HG03457 (cell line): ENCODE data around the gene MVB12B.

ENCODE experiments used
- ATAC-seq: cut with Tn5 transposase; IDR thresholded peaks from one replicate; pipeline ENCODE4 v1.9.1; 2021; ENCODE audit warnings: moderate number of reproducible peaks; ENCODE audit not compliant: unreplicated experiment

MVB12B gene

DNA sequence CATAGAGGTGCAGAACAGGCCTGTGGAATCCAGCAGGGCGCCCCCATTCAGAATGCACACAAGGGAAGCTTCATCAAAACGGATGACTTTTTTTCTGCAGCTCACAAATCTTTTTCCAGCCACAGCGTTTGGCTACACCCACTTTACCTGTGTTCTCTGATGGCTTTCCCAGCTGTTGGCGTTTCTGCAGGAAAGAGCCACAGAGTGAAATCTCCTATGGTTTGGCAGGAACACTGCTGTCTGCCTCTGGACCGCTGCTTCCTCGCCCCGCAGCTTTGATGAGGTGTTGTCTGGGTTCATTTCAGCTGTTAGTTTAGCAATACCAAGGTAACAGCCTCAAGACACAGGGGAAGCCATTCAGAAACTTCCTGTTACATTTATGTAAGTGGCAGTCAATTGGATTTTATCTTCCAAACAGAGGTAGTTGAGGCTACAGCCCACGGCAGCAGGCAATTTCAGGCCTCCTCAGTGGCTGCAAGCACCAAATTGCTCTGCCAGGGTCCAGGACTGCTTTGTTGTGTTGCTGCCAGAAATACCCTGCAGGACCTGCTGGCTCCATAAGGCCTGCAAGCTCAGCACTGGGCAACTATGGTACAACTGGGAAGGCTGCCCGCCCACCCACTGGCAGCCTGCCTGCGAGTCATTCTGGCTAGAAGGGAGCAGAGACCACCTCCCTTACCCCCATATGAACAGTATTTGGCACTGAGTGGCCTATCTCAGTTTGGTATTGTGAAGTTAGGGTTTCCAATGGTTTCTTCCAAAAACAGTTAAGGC, 96.7 kb downstream of the MVB12B start:
- no peak for ATAC-seq

DNA sequence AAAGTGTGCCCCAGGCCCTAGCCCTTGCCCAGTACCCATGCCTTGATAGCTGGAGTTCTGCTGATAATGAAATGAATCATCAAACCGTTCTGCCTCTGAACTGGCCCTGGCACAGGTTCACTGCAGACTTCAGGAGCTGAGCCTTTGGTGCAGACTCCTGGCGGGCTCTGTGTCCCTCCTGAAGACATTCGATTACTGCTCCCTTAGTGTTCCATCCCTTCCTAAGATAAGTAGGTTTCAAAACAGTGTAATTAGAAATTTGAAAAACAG, 97.2 kb downstream of the MVB12B start:
- no peak for ATAC-seq

DNA sequence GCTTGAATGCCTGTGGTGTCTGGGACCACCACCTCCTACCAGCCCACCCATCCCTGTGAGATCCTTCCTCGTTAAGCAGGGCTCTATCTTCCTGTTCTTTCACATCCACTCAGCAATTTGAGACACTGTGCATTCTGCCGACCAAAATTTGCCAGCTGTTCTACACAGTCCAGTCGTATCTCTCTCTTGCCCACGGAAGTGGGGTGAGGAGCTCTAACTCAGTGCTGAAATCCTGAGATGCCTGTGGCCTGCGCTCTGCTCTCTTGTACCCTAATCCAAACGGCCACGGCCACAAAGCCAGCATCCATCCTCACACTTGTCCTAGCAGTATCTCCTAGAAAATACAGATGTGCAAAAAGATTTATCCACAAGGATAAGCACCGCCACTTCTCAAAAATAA, 97.9 kb downstream of the MVB12B start:
- ATAC-seq = no peak

DNA sequence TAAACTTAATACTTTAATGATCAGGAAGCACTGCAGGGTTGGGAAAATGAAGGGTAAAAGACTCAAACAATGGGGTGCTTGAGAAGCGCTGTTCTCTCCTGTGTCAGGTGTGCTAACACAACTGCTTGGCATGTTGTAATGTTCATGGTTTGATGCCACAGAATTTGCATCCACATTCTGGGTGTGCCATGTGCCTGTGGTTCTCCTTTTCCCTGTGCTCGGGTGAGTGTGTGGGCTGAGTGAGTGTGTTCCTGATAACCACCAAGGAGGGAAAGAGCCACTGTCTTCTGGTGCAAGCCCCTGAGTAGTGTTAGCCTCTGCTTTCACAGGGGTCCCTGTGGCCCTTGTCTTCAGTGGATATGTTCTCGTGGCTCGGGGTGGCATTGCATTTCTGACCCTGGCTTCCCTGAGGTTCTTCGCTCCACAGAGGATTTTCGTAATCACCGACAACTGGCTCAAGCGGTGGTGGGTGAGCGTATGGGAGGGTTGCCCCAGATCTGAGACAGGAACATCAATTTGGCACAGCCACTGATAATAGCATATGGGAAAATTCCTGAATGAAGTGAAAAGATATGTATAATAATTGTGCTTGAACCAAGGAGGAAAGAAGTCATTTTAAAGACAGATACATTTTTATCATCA, 102.0 kb downstream of the MVB12B start:
- ATAC-seq = no peak

DNA sequence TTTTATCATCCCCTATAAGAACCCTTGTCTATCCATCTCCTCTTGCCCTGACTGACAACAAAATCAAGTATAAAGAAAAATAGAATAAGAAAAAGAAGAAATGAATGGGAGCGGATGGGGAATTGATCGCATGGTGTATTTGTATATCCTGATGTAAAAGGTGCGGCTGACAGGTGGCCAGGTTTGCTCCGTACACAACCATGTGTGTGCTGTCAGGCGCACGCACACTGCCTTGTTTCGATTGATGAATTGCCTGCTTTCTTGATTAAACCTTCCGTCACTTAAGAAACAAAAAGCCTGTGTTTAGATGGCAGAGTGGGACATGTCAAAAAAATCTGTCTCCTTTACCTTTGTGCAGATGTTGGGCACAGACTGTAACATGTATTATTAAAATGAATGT, 102.6 kb downstream of the MVB12B start:
- no peak for ATAC-seq

DNA sequence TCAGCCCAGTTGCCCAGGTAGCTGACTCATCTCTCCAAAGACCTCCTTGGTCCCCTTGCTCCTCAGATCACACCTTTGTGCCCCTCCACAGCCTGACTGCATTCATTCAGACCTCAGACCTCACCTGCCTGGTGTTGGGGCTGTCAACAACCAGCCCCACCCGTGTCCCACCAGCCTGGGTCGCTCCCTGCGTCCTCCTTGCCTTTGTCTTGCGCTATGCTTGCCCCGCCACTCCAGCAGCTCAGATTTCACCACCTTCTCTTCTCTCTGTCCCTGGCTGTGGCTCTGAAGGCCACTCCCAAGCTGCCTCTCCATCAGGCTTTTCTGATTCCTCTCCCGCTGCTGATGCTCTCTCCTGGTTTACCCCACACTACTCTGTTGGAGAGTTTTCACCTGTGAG, 103.5 kb downstream of the MVB12B start:
- ATAC-seq = no peak

DNA sequence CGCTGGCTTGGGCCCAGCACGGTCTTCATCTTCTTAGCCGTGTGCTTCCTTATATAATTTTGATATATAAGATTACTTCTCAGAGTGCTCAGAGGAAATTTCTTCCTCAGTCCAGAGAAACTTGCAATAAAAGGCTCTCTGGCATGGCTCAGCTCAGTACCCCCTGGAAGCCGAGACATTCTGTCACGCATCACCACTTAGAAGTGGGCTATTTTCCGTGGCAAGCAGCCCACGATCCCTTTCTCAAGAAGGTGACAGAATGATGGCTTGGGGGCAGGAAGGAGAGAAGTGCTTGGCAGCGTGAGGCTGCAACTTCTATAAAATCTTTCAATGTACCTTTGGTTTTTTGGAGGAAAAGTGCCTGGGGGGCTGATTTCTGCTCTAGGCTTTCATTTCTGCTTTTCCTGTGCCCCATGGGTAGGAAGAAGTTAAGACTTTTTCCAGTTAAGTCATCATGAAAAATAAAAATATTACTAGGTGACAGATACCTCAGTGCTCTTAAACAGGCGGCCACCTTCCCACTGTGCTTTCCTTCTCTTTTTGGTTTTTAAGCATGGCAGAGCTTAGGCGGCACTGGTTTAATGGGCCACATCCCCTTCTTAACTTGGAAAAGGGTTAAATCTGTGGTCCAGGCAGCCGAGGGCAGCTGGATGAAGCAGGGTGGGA, 104.6 kb downstream of the MVB12B start:
- ATAC-seq = no peak

DNA sequence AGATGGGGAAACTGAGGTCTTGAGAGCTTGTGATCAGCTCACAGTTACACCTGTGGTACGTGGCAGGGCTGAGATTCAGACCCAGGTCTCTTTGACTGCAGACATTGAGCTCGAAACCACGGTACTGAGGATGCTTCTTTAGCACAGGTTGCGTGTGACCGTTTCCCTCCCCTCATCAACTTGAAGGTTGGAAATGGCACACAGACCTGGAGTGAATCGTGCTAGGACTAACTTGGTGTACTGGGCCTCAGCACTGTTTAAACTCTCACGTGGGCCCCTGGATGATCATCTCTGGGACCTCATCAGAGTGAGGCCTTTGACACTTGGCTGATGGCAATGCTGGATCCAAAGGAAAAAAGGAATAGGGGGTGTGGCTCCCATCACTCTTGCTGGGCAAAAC, 106.0 kb downstream of the MVB12B start:
- ATAC-seq = no peak

DNA sequence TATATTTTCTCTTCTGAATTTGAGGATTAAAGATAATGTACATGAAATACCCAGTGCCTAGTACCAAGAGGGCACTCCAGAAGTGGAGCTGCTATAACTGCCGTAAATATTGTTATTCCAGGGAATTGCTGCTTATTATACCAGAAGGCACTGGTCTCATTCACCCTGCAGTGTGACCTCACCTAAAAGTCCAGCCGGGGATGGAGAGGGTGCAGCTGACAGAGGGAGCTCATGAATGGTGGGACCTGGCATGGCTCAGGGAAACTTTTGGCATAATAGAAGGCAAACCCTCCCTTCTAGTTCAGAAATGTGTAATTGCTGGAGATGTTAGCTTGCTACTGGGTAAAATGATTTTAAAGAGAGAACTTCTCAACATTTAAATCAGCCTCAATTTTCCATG, 108.5 kb downstream of the MVB12B start:
- ATAC-seq = no peak

DNA sequence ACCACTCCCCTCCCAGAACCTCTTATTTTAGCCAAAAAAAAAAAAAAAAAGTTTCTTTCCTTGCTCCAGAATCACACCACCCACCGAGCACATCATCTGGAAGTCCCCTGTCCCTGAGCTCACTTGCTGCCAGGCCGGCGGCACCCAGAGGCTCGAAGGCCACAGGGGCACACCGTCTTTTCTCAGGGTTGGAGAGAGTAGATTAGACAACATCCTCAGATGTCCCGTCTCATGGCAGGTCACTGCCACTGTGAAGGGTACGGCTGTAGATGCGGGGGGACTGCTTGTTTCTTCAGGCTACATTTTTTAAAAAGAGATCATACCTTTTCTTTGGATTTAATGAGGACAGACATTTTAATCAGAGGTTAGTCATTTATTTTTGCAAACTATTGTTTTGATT, 109.0 kb downstream of the MVB12B start:
- ATAC-seq = no peak

DNA sequence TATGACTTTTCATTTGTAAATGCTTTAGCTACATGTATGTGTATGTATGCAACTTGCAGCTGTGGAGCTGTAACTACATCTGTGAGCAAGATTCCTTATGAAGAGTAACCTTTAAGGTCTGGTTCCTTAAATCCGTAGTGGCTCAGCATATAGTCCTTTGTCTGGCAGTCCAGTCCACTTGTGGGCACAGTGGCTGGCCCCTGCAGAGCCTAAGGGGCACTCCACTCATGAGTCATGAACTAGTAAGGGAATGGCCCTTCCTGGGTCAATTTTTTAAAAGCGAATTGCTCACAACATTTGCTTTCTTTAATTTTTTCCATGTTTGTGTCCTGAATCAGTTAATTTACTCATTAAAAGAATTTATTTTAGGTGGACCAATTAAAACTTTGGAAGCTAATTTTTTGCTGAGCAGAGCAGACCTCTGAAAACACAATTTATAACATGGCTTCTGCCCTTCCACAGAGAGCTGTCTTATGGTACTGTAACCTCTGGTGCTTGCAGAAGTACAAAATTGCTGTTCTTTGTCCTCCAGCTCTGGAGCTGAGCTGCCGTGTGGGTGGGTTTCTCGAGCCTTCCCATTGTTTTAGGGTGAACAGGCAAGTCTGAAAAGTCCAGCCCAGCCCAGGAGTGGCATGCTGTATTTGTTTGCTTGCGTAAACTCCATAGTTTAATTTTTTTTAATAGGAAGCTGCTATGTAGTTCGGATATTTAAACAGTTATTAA, 110.1 kb downstream of the MVB12B start:
- ATAC-seq = no peak

DNA sequence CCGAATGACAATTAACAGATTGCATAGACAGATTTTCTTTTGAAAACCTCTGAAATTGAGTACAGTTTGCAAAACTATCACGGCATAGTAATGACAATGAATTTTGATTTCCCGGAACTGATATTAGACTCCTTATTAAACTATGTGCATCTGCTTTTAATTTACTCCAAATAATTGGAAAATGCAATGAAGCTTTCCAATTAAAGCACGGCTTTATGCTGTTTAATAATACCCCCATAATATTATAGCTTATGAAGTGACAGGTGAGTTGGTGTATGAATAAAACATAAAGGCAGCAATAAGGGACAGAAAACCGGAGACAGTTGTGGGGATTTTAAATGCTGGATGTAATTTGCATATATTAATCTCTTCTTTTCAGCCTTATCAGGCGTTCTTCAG, 110.6 kb downstream of the MVB12B start:
- no peak for ATAC-seq

DNA sequence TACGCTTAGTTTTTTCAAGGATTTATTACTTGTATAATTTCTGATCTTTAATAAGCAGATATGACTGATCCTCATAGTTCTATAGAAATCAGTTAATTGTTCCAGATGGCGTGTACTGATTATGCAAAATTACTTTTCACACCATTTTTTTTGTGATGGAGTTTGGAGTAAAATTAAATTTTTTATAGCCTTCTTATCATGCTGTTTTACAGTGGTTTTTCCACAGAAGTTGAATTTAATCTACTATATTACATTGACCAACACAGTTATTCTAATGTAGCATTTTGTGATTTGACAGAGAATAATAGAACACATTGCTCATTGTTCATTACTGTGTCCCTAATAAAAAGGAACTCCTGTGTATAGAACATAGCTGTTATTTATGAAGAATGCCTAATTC, 111.1 kb downstream of the MVB12B start:
- ATAC-seq = no peak

DNA sequence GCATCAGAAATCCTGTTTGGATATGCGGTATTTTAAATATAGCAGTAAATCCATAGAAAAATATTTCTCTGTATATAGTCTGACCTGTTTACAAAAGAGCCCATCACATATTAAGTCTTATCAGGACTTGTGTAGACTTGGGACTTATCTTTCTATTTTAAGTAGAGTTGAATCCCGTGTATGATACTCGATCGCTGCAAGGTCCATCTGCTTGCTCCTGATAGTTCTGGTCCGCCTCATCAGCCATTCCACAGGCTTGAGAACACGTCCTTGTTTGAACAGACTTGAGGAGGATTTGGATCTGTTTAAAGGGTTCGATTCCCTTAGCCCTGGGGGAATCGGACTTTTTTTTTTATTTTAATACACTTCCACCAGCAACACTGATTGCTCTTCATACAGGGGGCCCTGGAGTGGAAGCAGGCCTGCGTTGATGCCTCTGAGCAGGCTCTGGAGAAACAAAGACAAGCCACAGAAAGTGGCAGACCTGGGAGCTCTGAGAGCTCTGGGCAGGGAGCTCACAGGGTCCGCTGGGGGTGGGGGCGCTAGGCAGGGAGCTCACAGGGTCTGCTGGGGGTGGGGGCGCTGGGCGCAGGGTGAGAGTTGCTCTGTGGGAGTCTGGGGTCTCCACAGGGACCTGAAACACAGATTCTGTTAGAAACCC, 112.2 kb downstream of the MVB12B start:
- ATAC-seq = no peak

DNA sequence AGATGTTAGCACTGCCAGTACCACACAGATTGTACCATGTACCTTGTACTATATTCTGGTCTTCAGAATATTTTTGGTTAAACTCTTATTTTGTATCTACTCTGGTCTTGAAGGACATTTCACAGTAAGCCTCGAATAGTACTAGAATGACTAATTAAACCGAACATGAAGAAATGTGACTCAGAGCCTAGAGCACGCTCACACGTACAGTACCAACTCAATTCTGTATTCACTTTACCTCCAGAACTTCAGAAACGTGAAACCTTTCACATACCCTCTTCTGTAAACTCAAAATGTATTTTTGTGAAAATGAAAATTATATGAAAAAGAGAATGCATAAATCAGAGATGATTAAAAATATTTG, 112.8 kb downstream of the MVB12B start:
- no peak for ATAC-seq

DNA sequence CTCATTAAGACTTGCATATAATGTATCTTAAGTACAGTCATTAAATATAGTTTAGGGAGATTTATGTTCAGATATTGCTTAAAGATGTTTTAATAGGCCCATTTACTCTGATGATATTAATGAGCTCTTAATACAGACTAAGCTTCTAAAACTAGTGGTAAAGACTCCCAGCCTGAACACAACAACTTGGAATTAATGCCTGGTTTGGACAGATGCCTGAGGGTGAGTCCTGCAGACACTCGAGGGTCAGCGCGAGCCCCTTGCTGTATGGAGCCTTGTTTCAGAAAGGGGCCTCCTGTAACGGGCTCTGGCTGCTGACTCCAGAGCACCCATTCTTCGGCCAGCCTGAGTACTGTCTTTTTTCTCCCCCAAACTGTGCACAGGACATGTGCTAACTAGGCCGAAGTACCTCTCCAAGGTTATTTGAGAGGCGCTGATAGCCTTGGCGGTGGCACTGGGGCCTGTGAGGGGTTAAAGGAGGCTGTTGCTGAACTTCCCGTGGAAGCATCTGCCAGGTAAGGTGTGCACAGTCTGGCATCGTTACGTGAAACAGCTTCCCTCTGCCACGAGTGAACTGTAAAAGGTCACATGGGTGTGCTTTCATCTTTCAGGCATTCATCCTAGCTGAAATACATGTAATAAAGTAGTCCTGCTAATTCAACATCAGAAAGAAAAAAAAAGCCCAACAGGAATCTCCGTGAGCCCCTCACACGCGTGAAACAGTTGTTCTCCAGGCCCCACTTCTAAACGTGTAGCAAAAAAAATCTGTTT, 113.4 kb downstream of the MVB12B start:
- no peak for ATAC-seq

DNA sequence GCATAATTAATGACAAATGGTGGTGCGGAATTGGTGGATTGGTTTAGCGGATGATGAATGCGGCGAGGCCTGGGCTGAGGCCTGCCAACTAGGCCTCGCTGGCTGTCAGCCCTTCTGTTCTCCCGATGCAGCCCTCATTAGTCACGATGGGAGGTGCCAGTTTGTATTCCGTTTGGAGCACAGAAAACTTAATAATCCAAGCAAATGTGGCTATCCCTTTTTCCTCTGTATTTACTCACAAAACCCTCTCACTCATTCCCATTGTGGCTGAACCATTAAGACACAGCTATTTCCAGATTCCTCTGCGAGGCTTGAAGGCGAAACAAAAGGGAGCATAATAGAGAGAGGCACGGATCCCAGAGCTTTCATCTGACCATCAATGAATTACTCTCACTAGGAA, 114.3 kb downstream of the MVB12B start:
- ATAC-seq = no peak

DNA sequence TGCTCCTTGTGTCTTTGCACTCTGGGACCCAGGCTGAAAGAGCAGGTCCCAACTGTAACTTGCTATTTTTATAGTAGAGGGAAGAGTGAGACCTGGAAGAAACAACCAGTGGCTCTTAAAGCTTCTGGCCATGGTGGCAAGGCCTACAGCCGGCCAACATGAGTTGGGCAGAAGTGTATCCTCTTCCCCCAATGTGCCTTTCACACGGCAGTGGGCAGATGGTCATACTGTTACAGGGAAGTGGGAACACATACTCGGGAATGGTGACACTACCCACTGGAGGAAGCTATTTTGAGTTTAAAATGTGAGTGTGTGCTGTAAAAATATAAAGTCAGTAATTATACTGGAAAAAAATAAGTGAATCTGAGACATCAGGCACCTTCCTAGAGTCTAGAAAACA, 116.0 kb downstream of the MVB12B start:
- ATAC-seq = no peak

DNA sequence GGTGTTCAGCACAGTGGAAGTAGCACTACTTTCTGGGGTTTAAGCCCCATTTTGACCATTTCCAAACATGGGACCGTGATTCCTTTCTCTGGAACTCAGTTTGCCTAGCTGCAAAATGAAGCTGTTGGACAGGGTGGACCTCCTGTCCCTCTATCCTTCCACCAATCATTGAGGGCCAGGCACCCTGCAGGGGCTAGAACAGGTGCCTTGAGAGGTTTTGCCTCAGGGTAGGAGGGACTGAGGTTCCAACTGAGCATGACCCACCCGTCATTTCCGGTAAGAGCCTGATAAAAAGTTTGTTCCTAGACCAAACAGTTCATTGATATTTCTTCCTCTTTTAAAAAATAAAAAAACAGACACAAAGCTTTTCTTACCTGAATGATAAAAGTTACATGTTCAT, 116.5 kb downstream of the MVB12B start:
- ATAC-seq = no peak

DNA sequence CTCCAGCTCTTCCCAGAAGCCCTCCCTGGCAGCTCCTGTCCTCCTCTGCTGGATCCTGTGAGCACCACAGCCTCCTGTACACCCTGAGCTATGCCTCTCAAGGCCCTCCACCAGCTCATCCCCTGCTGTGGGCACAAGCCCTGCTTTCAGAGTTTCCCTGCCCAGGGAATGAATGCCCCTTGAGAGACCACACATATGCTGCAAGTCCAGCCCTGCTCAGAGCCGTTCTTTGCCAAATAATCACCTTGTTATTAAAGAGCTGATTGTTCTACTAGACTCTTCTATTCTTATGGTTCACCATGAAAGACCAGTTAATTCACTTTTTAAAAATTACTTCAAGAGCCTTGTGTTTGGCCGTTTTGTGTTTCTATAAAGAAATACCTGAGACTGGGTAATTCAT, 121.5 kb downstream of the MVB12B start:
- ATAC-seq = no peak
